ENCODE data around the gene ZGRF1. TPM values are rescaled to one million over a fixed set of nuclear protein-coding genes. Genes with fewer than 3 reads are reported as not detected.

The ZGRF1 gene, protein sequence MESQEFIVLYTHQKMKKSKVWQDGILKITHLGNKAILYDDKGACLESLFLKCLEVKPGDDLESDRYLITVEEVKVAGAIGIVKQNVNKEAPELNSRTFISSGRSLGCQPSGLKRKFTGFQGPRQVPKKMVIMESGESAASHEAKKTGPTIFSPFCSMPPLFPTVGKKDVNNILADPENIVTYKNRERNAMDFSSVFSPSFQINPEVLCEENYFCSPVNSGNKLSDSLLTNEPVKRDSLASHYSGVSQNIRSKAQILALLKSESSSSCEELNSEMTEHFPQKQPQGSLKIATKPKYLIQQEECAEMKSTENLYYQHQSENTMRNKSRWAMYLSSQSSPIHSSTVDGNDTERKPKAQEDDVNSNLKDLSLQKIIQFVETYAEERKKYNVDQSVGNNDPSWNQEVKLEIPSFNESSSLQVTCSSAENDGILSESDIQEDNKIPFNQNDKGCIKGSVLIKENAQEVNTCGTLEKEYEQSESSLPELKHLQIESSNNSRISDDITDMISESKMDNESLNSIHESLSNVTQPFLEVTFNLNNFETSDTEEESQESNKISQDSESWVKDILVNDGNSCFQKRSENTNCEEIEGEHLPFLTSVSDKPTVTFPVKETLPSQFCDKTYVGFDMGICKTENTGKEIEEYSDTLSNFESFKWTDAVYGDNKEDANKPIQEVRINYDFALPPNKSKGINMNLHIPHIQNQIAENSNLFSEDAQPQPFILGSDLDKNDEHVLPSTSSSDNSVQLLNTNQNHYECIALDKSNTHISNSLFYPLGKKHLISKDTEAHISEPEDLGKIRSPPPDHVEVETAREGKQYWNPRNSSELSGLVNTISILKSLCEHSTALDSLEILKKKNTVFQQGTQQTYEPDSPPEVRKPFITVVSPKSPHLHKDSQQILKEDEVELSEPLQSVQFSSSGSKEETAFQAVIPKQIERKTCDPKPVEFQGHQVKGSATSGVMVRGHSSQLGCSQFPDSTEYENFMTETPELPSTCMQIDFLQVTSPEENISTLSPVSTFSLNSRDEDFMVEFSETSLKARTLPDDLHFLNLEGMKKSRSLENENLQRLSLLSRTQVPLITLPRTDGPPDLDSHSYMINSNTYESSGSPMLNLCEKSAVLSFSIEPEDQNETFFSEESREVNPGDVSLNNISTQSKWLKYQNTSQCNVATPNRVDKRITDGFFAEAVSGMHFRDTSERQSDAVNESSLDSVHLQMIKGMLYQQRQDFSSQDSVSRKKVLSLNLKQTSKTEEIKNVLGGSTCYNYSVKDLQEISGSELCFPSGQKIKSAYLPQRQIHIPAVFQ (N-terminal part only)
- total RNA-seq, result 10 to 100 TPM; 13.0 to 25.9 (median 20.0) TPM
- total RNA-seq (2013), result 36.0 TPM

- Mint-ChIP-seq H3K27ac (no peak within 1 kb of the TSS), H3K9me3 (no peaks in the 10 kb centered on the region), H3K4me3 (no peak within 1 kb of the TSS), H3K36me3 (no peaks in the 10 kb centered on the region), H3K4me1 (peaks cover 14 to 15% of the 10 kb centered on the region in 2 donors), H3K27me3 (ENCODE audit: low read depth in 2 of 2) (no peaks in the 10 kb centered on the region)
- DNase-seq, result peak; percentile 95 to 99
- WGBS (ENCODE audit: insufficient coverage), result under 1% methylated on average over 66 of the region's 66 CpGs
- Histone ChIP-seq H3K36me3 (ENCODE audit: control insufficient read depth, insufficient read depth, low read length) (peaks cover 3% of the 10 kb centered on the region), H3K27ac (ENCODE audit: low read length) (peak within 1 kb of the TSS; percentile 93), H3K4me3 (ENCODE audit: low read length) (peak within 1 kb of the TSS; percentile 66), H3K27me3 (ENCODE audit: control insufficient read depth, insufficient read depth, low read length) (no peaks in the 10 kb centered on the region), H3K9me3 (ENCODE audit: control insufficient read depth, insufficient read depth, low read length) (no peaks in the 10 kb centered on the region), H3K4me1 (ENCODE audit: control insufficient read depth, insufficient read depth, low read length) (peaks cover 6% of the 10 kb centered on the region)
- ATAC-seq, result peak; percentile 87 to 94 (median 87)
- TF ChIP-seq, protein P1, sequence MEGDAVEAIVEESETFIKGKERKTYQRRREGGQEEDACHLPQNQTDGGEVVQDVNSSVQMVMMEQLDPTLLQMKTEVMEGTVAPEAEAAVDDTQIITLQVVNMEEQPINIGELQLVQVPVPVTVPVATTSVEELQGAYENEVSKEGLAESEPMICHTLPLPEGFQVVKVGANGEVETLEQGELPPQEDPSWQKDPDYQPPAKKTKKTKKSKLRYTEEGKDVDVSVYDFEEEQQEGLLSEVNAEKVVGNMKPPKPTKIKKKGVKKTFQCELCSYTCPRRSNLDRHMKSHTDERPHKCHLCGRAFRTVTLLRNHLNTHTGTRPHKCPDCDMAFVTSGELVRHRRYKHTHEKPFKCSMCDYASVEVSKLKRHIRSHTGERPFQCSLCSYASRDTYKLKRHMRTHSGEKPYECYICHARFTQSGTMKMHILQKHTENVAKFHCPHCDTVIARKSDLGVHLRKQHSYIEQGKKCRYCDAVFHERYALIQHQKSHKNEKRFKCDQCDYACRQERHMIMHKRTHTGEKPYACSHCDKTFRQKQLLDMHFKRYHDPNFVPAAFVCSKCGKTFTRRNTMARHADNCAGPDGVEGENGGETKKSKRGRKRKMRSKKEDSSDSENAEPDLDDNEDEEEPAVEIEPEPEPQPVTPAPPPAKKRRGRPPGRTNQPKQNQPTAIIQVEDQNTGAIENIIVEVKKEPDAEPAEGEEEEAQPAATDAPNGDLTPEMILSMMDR (IDR thresholded peaks at IDR 0.05), result peak; percentile 72
- intact Hi-C loops (cut with micrococcal nuclease), result loop anchor here (1.0 to 2.0 kb wide), 2 partner anchors 406 to 492 kb away; partner anchors contain the start of genes AP1AR and FAM241A
These were observed at the start of gene ZGRF1, which contains the start of gene LARP7 for GRCh38 chr4:112636688-112637551. Gene ZGRF1 (minus strand): TSS chr4:112636909. CDS start chr4:112633176, 3,733 bp downstream. Gene LARP7 (plus strand): TSS chr4:112637143. CDS start chr4:112644670, 7,527 bp downstream.

DNA sequence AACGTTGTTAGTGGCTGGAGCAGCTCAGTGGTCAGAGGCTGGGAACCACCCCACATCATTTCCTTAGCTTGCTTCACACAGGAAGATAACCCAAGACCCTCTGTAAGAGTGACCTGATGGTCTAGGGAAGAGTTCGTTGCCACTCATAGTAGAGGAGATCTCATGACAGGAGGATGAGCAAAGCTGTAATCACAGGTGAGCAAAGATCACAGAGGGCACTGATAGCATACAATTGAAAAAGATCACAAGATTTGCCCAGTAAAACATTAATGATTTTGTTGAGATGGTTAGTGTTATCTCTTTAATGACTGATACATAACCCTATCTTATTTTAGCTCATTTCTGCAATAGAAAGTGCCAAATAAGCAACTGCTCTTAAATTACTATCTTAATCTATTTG is 44.3 kb upstream of the ZGRF1 start:
- Mint-ChIP-seq H3K4me3 (no peak overlapping the region), H3K9me3 (no peaks in the 10 kb centered on the region), H3K4me1 (no peaks in the 10 kb centered on the region), H3K27ac (no peak overlapping the region), H3K27me3 (ENCODE audit: low read depth in 2 of 2) (peaks cover 0 to 6% of the 10 kb centered on the region in 2 donors), H3K36me3 (no peaks in the 10 kb centered on the region)
- no peaks in the 10 kb centered on the region for H3K27me3 ChIP-seq (ENCODE audit: control insufficient read depth, insufficient read depth, low read length)
- H3K4me3 ChIP-seq (ENCODE audit: low read length), result no peak overlapping the region
- no peak overlapping the region for H3K27ac ChIP-seq (ENCODE audit: low read length)
- H3K36me3 ChIP-seq (ENCODE audit: control insufficient read depth, insufficient read depth, low read length), result no peaks in the 10 kb centered on the region
- H3K4me1 ChIP-seq (ENCODE audit: control insufficient read depth, insufficient read depth, low read length), result no peaks in the 10 kb centered on the region
- no peak for ATAC-seq
- DNase-seq, result no peak
- intact Hi-C loops (cut with micrococcal nuclease), result no loop called here
- 62% methylated on average over 1 of the region's 2 CpGs for WGBS (ENCODE audit: insufficient coverage)
- H3K9me3 ChIP-seq (ENCODE audit: control insufficient read depth, insufficient read depth, low read length), result no peaks in the 10 kb centered on the region
- TF ChIP-seq, protein P1 (IDR thresholded peaks at IDR 0.05), result no peak

DNA sequence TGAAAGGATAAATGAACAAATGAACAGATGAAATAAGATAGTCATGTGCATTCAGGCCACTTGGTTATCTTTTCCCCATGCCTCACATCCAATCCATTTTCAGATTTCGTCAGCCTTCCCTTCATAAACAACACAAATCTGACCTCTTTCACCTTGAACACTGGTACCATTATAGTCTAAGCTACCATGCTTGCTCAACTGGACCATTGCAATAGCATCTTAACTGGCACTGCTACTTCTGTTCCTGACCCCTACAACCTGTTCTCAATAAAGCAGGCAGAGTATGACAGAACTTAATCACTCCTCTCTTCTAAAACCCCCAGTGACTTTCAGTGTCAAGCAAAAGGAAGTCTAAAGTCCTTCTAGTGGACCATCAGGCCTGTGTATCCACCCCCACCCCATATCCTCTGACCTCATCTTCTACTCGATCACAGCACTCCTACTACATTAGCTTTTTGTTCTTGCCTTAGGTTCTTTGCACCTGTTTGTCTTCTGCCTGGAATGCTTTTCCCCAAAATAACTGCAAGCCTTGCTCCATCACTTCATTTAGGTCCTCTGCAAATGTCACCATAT is 40.9 kb upstream of the ZGRF1 start:
- H3K4me3 ChIP-seq (ENCODE audit: low read length), result no peak overlapping the region
- H3K9me3 ChIP-seq (ENCODE audit: control insufficient read depth, insufficient read depth, low read length), result no peaks in the 10 kb centered on the region
- Mint-ChIP-seq H3K4me1 (no peaks in the 10 kb centered on the region), H3K9me3 (no peaks in the 10 kb centered on the region), H3K27ac (no peak overlapping the region), H3K4me3 (no peak overlapping the region), H3K27me3 (ENCODE audit: low read depth in 2 of 2) (peaks cover 0 to 4% of the 10 kb centered on the region in 2 donors), H3K36me3 (no peaks in the 10 kb centered on the region)
- intact Hi-C loops (cut with micrococcal nuclease), result no loop called here
- no peak overlapping the region for H3K27ac ChIP-seq (ENCODE audit: low read length)
- H3K27me3 ChIP-seq (ENCODE audit: control insufficient read depth, insufficient read depth, low read length), result no peaks in the 10 kb centered on the region
- DNase-seq (no peak), ATAC-seq (no peak)
- no peaks in the 10 kb centered on the region for H3K4me1 ChIP-seq (ENCODE audit: control insufficient read depth, insufficient read depth, low read length)
- no peaks in the 10 kb centered on the region for H3K36me3 ChIP-seq (ENCODE audit: control insufficient read depth, insufficient read depth, low read length)
- 89% methylated on average over 2 of the region's 2 CpGs for WGBS (ENCODE audit: insufficient coverage)
- TF ChIP-seq, protein P1 (IDR thresholded peaks at IDR 0.05), result no peak
